Activated CD4-positive, alpha-beta memory T cell treated with anti-CD3 and anti-CD28 coated beads, Interleukin-2, amount 10 ng/mL, durations not matched to agents 7 days and 5 days (primary cell): ENCODE data around the gene TLNRD1. TPM values are rescaled to one million over a fixed set of nuclear protein-coding genes. Genes with fewer than 3 reads are reported as not detected.

ENCODE experiments used
- CTCF ChIA-PET: fragments of 350-600 bp; sonication (Branson Sonifier 250); formaldehyde crosslinking; loops from one replicate; lab custom pipeline; 2021; ENCODE audit warnings: antibody characterized with exemption, inconsistent platforms; lab: Charles Lee
- POLR2A ChIA-PET: fragments of 350-600 bp; sonication (Branson Sonifier 250); formaldehyde crosslinking; loops from one replicate; lab custom pipeline; 2021; ENCODE audit warnings: antibody characterized with exemption; lab: Charles Lee
- DNase-seq: peaks from one replicate; pipeline ENCODE4 v3.0.0-alpha.2; 2020
- H3K27ac Mint-ChIP-seq: one replicate; pipeline ENCODE4 v1.8.0; 2021; ENCODE audit warnings: mild to moderate bottlenecking, mixed read lengths
- H3K27me3 Mint-ChIP-seq: one replicate; pipeline ENCODE4 v1.8.0; 2021; ENCODE audit warnings: mixed read lengths
- H3K36me3 Mint-ChIP-seq: one replicate; pipeline ENCODE4 v1.8.0; 2021; ENCODE audit warnings: low read depth, mixed read lengths
- H3K4me1 Mint-ChIP-seq: one replicate; pipeline ENCODE4 v1.8.0; 2021; ENCODE audit warnings: mixed read lengths
- H3K4me3 Mint-ChIP-seq: one replicate; pipeline ENCODE4 v1.8.0; 2021; ENCODE audit warnings: mild to moderate bottlenecking, mixed read lengths
- H3K9me3 Mint-ChIP-seq: one replicate; pipeline ENCODE4 v1.8.0; 2021; ENCODE audit warnings: mixed read lengths
- total RNA-seq, 2 experiments: library from RNA; stranded (reverse); gene quantifications; one replicate each; pipeline ENCODE4 v1.2.3, GENCODE V29; 2021

TLNRD1 gene
- total RNA-seq, 2 experiments from 2014 or later = 47.1 to 48.8 TPM

DNA sequence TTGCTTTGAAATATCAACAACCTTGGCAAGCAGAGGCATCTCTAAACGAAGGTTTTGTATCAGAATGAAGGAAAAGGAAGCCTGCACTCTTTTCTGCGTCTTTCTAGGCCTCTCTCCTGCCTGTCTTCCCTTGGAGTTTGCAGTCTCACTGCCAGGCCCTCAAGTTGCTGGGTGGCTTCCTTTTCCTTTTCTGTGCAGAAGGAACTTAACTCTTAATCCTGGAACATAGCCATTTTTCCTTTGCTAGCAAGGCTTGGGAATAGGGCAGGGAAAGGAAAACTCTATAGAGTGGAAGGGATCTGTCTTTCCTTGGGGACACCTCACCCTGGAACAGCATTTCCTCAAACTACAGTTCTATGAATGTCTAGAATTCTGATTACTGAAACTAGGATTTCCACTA lies 32.8 kb downstream of the TLNRD1 start:
- peaks cover 34% of the 10 kb centered on the region for H3K4me1 Mint-ChIP-seq
- no peak for DNase-seq
- peaks cover 17% of the 10 kb centered on the region for H3K36me3 Mint-ChIP-seq
- CTCF ChIA-PET = no interaction called here
- no peak overlapping the region for H3K4me3 Mint-ChIP-seq
- POLR2A ChIA-PET = interaction anchor here (1.1 to 2.3 kb wide), 3 partner anchors 10 to 35 kb away, joined by 3 to 9 read pairs (median 4); no protein-coding TSS in a partner anchor
- H3K27ac Mint-ChIP-seq = no peak overlapping the region
- H3K9me3 Mint-ChIP-seq = peaks cover 16% of the 10 kb centered on the region
- no peaks in the 10 kb centered on the region for H3K27me3 Mint-ChIP-seq

GRCh38 chr15:81037952-81038743 lies 37.4 kb downstream of the TLNRD1 start:
- no peak overlapping the region for H3K4me3 Mint-ChIP-seq
- H3K4me1 Mint-ChIP-seq = peaks cover 33% of the 10 kb centered on the region
- ChIA-PET POLR2A (interaction anchor here (1.1 to 2.1 kb wide), 6 partner anchors 7 to 48 kb away, joined by 3 to 21 read pairs (median 6); partner anchors contain the start of gene TLNRD1), CTCF (interaction anchor here (1.0 to 2.2 kb wide), 4 partner anchors 8 to 228 kb away, joined by 3 to 9 read pairs (median 3); no protein-coding TSS in a partner anchor)
- H3K9me3 Mint-ChIP-seq = peaks cover 3% of the 10 kb centered on the region
- DNase-seq = no peak
- peaks cover 5% of the 10 kb centered on the region for H3K36me3 Mint-ChIP-seq
- H3K27ac Mint-ChIP-seq = no peak overlapping the region
- H3K27me3 Mint-ChIP-seq = no peaks in the 10 kb centered on the region

GRCh38 chr15:81038975-81039607 lies 38.4 kb downstream of the TLNRD1 start:
- Mint-ChIP-seq H3K27me3 (no peaks in the 10 kb centered on the region), H3K27ac (peak overlapping the region; percentile 85), H3K36me3 (peaks cover 6% of the 10 kb centered on the region), H3K4me1 (peaks cover 30% of the 10 kb centered on the region), H3K9me3 (peaks cover 3% of the 10 kb centered on the region), H3K4me3 (no peak overlapping the region)
- ChIA-PET CTCF (interaction anchor here (0.9 to 2.2 kb wide), 5 partner anchors 10 to 227 kb away, joined by 3 to 9 read pairs (median 3); no protein-coding TSS in a partner anchor), POLR2A (interaction anchor here (1.1 to 2.1 kb wide), 7 partner anchors 8 to 48 kb away, joined by 3 to 21 read pairs (median 7); partner anchors contain the start of gene TLNRD1)
- peak; percentile 17 for DNase-seq

GRCh38 chr15:81040757-81041156 lies 40.0 kb downstream of the TLNRD1 start:
- Mint-ChIP-seq H3K36me3 (peaks cover 6% of the 10 kb centered on the region), H3K4me3 (no peak overlapping the region), H3K9me3 (peaks cover 3% of the 10 kb centered on the region), H3K27ac (peak overlapping the region; percentile 13), H3K4me1 (peaks cover 30% of the 10 kb centered on the region), H3K27me3 (no peaks in the 10 kb centered on the region)
- no peak for DNase-seq
- ChIA-PET POLR2A (no interaction called here), CTCF (no interaction called here)

GRCh38 chr15:81043281-81043934 lies 42.7 kb downstream of the TLNRD1 start:
- H3K36me3 Mint-ChIP-seq = peaks cover 13% of the 10 kb centered on the region
- DNase-seq = no peak
- no peak overlapping the region for H3K27ac Mint-ChIP-seq
- H3K4me1 Mint-ChIP-seq = peaks cover 24% of the 10 kb centered on the region
- POLR2A ChIA-PET = interaction anchor here (1.6 kb wide), 1 partner anchor 42 kb away, joined by 4 read pairs; no protein-coding TSS in a partner anchor
- H3K9me3 Mint-ChIP-seq = peaks cover 9% of the 10 kb centered on the region
- H3K4me3 Mint-ChIP-seq = no peak overlapping the region
- CTCF ChIA-PET = interaction anchor here (1.3 kb wide), 1 partner anchor 223 kb away, joined by 4 read pairs; no protein-coding TSS in a partner anchor
- no peaks in the 10 kb centered on the region for H3K27me3 Mint-ChIP-seq

DNA sequence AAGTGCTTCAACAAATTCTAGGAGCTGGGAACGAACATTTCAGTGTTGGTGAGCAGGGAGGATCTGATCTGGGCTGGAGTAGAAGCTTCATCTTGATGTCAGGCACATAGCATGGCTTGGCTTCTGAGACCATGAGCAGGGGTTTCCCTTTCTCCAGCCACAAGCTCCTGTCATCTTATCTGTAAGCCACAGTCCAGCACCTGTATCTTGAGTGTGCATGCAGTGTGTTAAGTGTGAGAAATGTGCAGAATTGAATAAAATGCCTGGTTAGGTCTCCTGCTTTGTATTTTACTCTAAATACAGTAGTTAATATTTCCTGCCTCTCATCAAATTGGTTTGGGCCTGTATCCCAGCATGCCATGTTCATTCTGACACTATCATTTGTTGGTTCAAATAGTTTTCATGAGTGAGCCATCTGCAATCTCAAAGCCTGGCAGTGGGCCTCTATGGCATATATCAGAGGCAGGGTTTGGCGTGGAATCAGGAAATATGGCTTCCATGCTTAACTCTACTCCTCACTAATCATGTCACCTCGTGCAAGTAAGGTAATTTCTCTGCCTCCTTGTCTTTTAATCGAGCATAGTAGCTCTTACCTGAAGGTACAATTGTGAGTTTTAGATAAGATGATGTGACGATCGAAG lies 43.3 kb downstream of the TLNRD1 start:
- no peak overlapping the region for H3K27ac Mint-ChIP-seq
- no peaks in the 10 kb centered on the region for H3K27me3 Mint-ChIP-seq
- ChIA-PET POLR2A (interaction anchor here (1.6 kb wide), 1 partner anchor 42 kb away, joined by 4 read pairs; no protein-coding TSS in a partner anchor), CTCF (interaction anchor here (1.3 kb wide), 1 partner anchor 222 kb away, joined by 4 read pairs; no protein-coding TSS in a partner anchor)
- no peak for DNase-seq
- H3K9me3 Mint-ChIP-seq = peaks cover 9% of the 10 kb centered on the region
- no peak overlapping the region for H3K4me3 Mint-ChIP-seq
- H3K36me3 Mint-ChIP-seq = peaks cover 13% of the 10 kb centered on the region
- H3K4me1 Mint-ChIP-seq = peaks cover 18% of the 10 kb centered on the region

DNA sequence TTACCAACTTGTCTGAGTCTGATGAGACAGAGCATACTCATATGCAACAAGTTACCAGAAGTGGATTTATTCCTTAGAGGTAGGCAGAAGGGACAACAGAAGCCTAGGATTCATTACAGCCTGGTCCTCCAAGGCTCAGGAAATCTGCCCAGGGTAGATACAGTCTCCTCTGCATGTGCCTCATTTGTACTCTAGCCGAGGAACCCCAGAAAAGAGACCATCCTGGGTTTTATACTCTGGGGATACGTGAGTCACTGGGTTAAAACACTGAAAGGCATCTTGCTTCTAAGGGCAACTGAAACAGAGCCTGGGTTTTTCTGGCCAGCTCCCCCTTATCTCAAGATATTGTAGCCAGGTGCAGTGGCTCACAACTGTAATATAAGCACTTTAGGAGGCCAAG lies 45.6 kb downstream of the TLNRD1 start:
- H3K27ac Mint-ChIP-seq = no peak overlapping the region
- DNase-seq = no peak
- CTCF ChIA-PET = no interaction called here

DNA sequence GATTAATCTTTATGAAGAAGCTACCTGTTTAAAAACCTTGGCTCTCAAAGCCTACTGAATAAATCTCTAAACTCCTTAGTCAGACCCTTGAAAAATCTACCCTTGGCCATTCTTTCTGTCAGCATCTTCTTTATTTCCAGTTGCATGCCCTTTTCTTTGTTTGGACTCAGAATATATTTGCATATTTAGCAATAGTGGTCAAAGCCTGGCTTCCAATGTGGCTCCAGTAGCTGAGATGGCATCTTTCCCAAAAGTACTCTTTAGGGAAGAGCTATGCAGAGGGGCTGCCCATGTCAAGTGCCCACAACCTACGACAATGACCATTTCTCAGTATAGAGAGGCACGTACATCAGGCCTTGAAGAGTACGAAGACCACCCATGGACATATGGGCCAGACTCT lies 47.2 kb downstream of the TLNRD1 start:
- no peak for DNase-seq
- Mint-ChIP-seq H3K36me3 (peaks cover 10% of the 10 kb centered on the region), H3K4me1 (peaks cover 28% of the 10 kb centered on the region), H3K4me3 (no peak overlapping the region), H3K27me3 (no peaks in the 10 kb centered on the region), H3K27ac (no peak overlapping the region), H3K9me3 (peaks cover 6% of the 10 kb centered on the region)
- CTCF ChIA-PET = interaction anchor here (0.9 to 2.3 kb wide), 2 partner anchors 218 to 230 kb away, joined by 3 to 6 read pairs; no protein-coding TSS in a partner anchor
- POLR2A ChIA-PET = interaction anchor here (1.7 kb wide), 1 partner anchor 9 kb away, joined by 7 read pairs; no protein-coding TSS in a partner anchor

More for the DNA sequence above, 45.6 kb downstream of the TLNRD1 start:
- H3K4me1 Mint-ChIP-seq = peaks cover 14% of the 10 kb centered on the region
- POLR2A ChIA-PET = interaction anchor here (1.0 kb wide), 1 partner anchor 13 kb away, joined by 3 read pairs; no protein-coding TSS in a partner anchor
- H3K36me3 Mint-ChIP-seq = peaks cover 10% of the 10 kb centered on the region
- H3K9me3 Mint-ChIP-seq = peaks cover 6% of the 10 kb centered on the region
- H3K4me3 Mint-ChIP-seq = no peak overlapping the region
- no peaks in the 10 kb centered on the region for H3K27me3 Mint-ChIP-seq

DNA sequence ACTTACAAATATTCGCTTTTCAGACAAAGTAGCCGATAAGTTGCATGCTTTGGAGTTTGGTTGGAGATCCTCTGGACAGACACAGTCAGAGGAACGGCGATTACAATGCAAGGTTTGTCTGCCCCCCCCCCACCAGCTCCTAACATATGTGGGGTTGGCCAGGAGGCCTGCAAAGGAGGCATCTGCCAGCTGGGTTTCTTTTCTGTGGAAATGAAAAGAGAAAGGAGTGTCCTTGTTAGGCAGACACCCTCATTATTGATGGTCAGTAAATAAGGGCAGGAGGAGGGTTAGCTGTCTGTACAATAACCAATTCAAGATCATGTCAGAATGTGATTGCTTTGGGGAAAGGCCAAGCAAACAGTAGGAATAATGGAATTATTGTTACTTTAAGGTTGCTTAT lies 49.1 kb downstream of the TLNRD1 start:
- no peak for DNase-seq
- POLR2A ChIA-PET = no interaction called here
- H3K4me3 Mint-ChIP-seq = no peak overlapping the region
- peaks cover 7% of the 10 kb centered on the region for H3K36me3 Mint-ChIP-seq
- H3K27ac Mint-ChIP-seq = no peak overlapping the region
- H3K27me3 Mint-ChIP-seq = no peaks in the 10 kb centered on the region
- H3K4me1 Mint-ChIP-seq = peaks cover 29% of the 10 kb centered on the region
- CTCF ChIA-PET = no interaction called here
- peaks cover 6% of the 10 kb centered on the region for H3K9me3 Mint-ChIP-seq

- ChIA-PET POLR2A (no interaction called here), CTCF (no interaction called here)
- Mint-ChIP-seq H3K27ac (no peak overlapping the region), H3K9me3 (peaks cover 6% of the 10 kb centered on the region), H3K4me3 (no peak overlapping the region), H3K36me3 (peaks cover 7% of the 10 kb centered on the region), H3K4me1 (peaks cover 29% of the 10 kb centered on the region), H3K27me3 (no peaks in the 10 kb centered on the region)
- no peak for DNase-seq
Measured at GRCh38 chr15:81050259-81050658, 49.5 kb downstream of the TLNRD1 start.

GRCh38 chr15:81050805-81051204 lies 50.1 kb downstream of the TLNRD1 start:
- ChIA-PET POLR2A (no interaction called here), CTCF (interaction anchor here (1.3 kb wide), 1 partner anchor 215 kb away, joined by 5 read pairs; no protein-coding TSS in a partner anchor)
- Mint-ChIP-seq H3K4me1 (peaks cover 29% of the 10 kb centered on the region), H3K4me3 (no peak overlapping the region), H3K27ac (no peak overlapping the region), H3K9me3 (peaks cover 6% of the 10 kb centered on the region), H3K27me3 (no peaks in the 10 kb centered on the region), H3K36me3 (peaks cover 7% of the 10 kb centered on the region)
- no peak for DNase-seq

DNA sequence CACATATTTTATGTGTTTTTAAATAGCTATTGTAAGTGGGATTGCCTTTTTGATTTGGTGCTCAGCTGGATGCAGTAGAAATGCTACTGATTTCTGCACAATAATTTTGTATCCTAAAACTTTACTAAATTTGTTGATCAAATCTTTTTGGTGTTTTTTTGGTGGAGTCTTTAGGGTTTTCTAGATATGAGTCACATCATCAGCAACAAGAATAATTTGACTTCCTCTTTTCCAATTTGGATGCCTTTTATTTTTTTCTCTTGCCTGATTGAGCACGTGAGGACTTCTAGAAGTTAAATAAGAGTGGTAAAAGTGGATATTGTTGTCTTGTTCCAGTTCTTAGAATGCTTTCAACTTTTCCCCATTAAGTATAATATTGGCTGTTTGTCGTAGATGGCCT lies 51.3 kb downstream of the TLNRD1 start:
- Mint-ChIP-seq H3K9me3 (peaks cover 7% of the 10 kb centered on the region), H3K27ac (no peak overlapping the region), H3K4me1 (peaks cover 29% of the 10 kb centered on the region), H3K27me3 (peaks cover 5% of the 10 kb centered on the region), H3K36me3 (peaks cover 4% of the 10 kb centered on the region), H3K4me3 (no peak overlapping the region)
- ChIA-PET POLR2A (no interaction called here), CTCF (interaction anchor here (1.3 kb wide), 1 partner anchor 214 kb away, joined by 5 read pairs; no protein-coding TSS in a partner anchor)
- DNase-seq = no peak
